Endothelial cell of umbilical vein (primary cell): ENCODE measurements around the gene CCNYL1.

Experiments used
- FOS ChIP-seq: IDR thresholded peaks from 2 replicates; pipeline ENCODE4 v1.6.1; 2011; ENCODE audit warnings: mild to moderate bottlenecking, low read length, moderate library complexity, borderline replicate concordance; ENCODE audit not compliant: insufficient read depth
- POLR2A ChIP-seq: IDR thresholded peaks from 2 replicates; pipeline ENCODE4 v1.6.1; 2012; ENCODE audit warnings: low read depth, mild to moderate bottlenecking, control low read depth, low read length
- TF ChIP-seq, protein P1 (sequence below), 2 donors: IDR thresholded peaks; 1 replicate in 1 of 2; 2 replicates in 1 of 2; pipeline ENCODE4 v1.5.1; 2011; ENCODE audit warnings: low read length in 2 of 2, mild to moderate bottlenecking in 2 of 2, moderate library complexity in 2 of 2, control low read depth in 1 of 2, inconsistent platforms in 1 of 2, low read depth in 1 of 2; ENCODE audit not compliant: insufficient read depth in 1 of 2; ENCODE audit errors: extremely low read depth in 1 of 2

- TF ChIP-seq, protein P1, sequence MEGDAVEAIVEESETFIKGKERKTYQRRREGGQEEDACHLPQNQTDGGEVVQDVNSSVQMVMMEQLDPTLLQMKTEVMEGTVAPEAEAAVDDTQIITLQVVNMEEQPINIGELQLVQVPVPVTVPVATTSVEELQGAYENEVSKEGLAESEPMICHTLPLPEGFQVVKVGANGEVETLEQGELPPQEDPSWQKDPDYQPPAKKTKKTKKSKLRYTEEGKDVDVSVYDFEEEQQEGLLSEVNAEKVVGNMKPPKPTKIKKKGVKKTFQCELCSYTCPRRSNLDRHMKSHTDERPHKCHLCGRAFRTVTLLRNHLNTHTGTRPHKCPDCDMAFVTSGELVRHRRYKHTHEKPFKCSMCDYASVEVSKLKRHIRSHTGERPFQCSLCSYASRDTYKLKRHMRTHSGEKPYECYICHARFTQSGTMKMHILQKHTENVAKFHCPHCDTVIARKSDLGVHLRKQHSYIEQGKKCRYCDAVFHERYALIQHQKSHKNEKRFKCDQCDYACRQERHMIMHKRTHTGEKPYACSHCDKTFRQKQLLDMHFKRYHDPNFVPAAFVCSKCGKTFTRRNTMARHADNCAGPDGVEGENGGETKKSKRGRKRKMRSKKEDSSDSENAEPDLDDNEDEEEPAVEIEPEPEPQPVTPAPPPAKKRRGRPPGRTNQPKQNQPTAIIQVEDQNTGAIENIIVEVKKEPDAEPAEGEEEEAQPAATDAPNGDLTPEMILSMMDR (IDR thresholded peaks at IDR 0.05; ENCODE audit: extremely low read depth in 1 of 2, insufficient read depth in 1 of 2, low read depth in 1 of 2, low read length in 2 of 2), result no peak
- TF ChIP-seq FOS, result no peak
- TF ChIP-seq POLR2A, result no peak
Measured at GRCh38 chr2:207762146-207762545, 50.7 kb downstream of the CCNYL1 start.
